Measurements from ENCODE around the gene ASTN2.

- TF ChIP-seq EZH2phosphoT487 (IDR thresholded peaks at IDR 0.05; ENCODE audit: borderline replicate concordance, low read length), result no peak
- no peak for TF ChIP-seq CTCF (IDR thresholded peaks at IDR 0.05; ENCODE audit: low read depth, low read length, poor library complexity, severe bottlenecking)
These were observed 393.0 kb downstream of the ASTN2 start for GRCh38 chr9:117021906-117022305.

Data from DOHH2 (cell line).